Astrocyte (in vitro differentiated cells and primary cell): ENCODE measurements around the gene PIK3R2.

Experiments
- EZH2 ChIP-seq: IDR thresholded peaks from 2 replicates; pipeline ENCODE4 v1.6.1; 2012; ENCODE audit warnings: mild to moderate bottlenecking, low read length, inconsistent platforms; ENCODE audit not compliant: insufficient read depth
- TF ChIP-seq, protein P1 (sequence below): IDR thresholded peaks from 2 replicates; pipeline ENCODE4 v1.5.1; 2011; ENCODE audit warnings: low read depth, mild to moderate bottlenecking, inconsistent platforms, low read length, moderate library complexity; ENCODE audit not compliant: insufficient read depth

DNA sequence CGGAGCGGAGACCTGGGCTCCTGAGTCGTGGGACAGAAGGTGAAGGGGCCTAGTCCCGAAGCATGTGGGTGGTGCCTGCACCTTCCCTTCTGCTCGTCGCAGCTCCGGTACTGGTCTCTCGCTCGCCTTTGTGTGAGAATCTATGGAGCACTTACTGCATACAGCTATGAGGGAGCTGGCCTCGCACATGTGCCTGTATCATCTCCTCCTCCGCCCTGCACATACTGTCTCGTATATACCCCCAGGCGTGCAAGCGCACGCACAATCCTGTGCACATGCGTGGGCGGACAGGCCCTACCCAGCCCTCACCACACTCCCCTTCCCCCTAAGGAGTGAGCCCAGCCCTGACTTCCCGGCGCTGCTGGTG lies 8.7 kb downstream of the PIK3R2 start:
- TF ChIP-seq, protein P1, sequence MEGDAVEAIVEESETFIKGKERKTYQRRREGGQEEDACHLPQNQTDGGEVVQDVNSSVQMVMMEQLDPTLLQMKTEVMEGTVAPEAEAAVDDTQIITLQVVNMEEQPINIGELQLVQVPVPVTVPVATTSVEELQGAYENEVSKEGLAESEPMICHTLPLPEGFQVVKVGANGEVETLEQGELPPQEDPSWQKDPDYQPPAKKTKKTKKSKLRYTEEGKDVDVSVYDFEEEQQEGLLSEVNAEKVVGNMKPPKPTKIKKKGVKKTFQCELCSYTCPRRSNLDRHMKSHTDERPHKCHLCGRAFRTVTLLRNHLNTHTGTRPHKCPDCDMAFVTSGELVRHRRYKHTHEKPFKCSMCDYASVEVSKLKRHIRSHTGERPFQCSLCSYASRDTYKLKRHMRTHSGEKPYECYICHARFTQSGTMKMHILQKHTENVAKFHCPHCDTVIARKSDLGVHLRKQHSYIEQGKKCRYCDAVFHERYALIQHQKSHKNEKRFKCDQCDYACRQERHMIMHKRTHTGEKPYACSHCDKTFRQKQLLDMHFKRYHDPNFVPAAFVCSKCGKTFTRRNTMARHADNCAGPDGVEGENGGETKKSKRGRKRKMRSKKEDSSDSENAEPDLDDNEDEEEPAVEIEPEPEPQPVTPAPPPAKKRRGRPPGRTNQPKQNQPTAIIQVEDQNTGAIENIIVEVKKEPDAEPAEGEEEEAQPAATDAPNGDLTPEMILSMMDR: no peak
- TF ChIP-seq EZH2: no peak
